GM19463 (cell line): ENCODE measurements around the gene DST.

Source experiments
- ATAC-seq: cut with Tn5 transposase; IDR thresholded peaks from one replicate; pipeline ENCODE4 v1.9.1; 2021; ENCODE audit warnings: mild to moderate bottlenecking, moderate library complexity; ENCODE audit not compliant: unreplicated experiment

Gene DST

GRCh38 chr6:56448046-56448445 lies 194.6 kb downstream of the DST start:
- ATAC-seq: no peak

GRCh38 chr6:56445818-56446217 lies 196.9 kb downstream of the DST start:
- ATAC-seq: no peak

- ATAC-seq: no peak
Measured at GRCh38 chr6:56444855-56445254, 197.8 kb downstream of the DST start.

- no peak for ATAC-seq
Measured at GRCh38 chr6:56440551-56440981, 202.1 kb downstream of the DST start.

- ATAC-seq: no peak
Measured at GRCh38 chr6:56437171-56437900, 205.4 kb downstream of the DST start.

- ATAC-seq: no peak
Measured at GRCh38 chr6:56435754-56436153, 206.9 kb downstream of the DST start.

- no peak for ATAC-seq
Measured at GRCh38 chr6:56435326-56435725, 207.4 kb downstream of the DST start.

GRCh38 chr6:56434606-56435005 lies 208.1 kb downstream of the DST start:
- no peak for ATAC-seq

- ATAC-seq: no peak
Measured at GRCh38 chr6:56433119-56433518, 209.6 kb downstream of the DST start.

- no peak for ATAC-seq
Measured at GRCh38 chr6:56432194-56432593, 210.5 kb downstream of the DST start.

GRCh38 chr6:56430629-56431600 lies 211.8 kb downstream of the DST start:
- ATAC-seq: no peak

GRCh38 chr6:56424542-56425083 lies 218.1 kb downstream of the DST start:
- no peak for ATAC-seq

GRCh38 chr6:56424064-56424463 lies 218.6 kb downstream of the DST start:
- ATAC-seq: no peak

- no peak for ATAC-seq
Measured at GRCh38 chr6:56420296-56420695, 222.4 kb downstream of the DST start.

GRCh38 chr6:56419191-56419590 lies 223.5 kb downstream of the DST start:
- no peak for ATAC-seq

GRCh38 chr6:56417823-56418222 lies 224.9 kb downstream of the DST start:
- no peak for ATAC-seq

GRCh38 chr6:56416247-56416646 lies 226.4 kb downstream of the DST start:
- no peak for ATAC-seq

GRCh38 chr6:56408976-56409375 lies 233.7 kb downstream of the DST start:
- ATAC-seq: no peak
